ENCODE data around the gene PPP6R1. TPM values are rescaled to one million over a fixed set of nuclear protein-coding genes. Genes with fewer than 3 reads are reported as not detected.

Gene PPP6R1
- total RNA-seq, 4 donors from 2014 or later: 23.6 to 42.8 (median 26.6) TPM

DNA sequence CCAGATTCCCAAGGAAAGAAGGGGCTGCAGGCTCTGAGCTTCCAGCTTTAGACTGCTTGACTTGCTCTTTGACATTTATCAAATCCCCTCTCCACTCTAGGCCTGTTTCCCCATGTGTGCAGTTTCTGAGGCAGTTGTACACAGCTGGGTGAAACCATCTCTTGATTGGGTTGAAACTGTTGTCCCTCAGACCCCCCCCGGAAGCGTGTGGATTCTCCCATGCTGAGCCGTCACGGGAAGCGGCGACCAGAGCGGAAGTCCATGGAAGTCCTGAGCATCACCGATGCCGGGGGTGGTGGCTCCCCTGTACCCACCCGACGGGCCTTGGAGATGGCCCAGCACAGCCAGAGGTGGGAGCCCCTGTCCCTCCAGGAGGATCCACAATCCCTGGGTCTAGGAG lies 44.7 kb upstream of the PPP6R1 start:
- TF ChIP-seq, protein P1, sequence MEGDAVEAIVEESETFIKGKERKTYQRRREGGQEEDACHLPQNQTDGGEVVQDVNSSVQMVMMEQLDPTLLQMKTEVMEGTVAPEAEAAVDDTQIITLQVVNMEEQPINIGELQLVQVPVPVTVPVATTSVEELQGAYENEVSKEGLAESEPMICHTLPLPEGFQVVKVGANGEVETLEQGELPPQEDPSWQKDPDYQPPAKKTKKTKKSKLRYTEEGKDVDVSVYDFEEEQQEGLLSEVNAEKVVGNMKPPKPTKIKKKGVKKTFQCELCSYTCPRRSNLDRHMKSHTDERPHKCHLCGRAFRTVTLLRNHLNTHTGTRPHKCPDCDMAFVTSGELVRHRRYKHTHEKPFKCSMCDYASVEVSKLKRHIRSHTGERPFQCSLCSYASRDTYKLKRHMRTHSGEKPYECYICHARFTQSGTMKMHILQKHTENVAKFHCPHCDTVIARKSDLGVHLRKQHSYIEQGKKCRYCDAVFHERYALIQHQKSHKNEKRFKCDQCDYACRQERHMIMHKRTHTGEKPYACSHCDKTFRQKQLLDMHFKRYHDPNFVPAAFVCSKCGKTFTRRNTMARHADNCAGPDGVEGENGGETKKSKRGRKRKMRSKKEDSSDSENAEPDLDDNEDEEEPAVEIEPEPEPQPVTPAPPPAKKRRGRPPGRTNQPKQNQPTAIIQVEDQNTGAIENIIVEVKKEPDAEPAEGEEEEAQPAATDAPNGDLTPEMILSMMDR (IDR thresholded peaks at IDR 0.05; ENCODE audit: low read depth): no peak

DNA sequence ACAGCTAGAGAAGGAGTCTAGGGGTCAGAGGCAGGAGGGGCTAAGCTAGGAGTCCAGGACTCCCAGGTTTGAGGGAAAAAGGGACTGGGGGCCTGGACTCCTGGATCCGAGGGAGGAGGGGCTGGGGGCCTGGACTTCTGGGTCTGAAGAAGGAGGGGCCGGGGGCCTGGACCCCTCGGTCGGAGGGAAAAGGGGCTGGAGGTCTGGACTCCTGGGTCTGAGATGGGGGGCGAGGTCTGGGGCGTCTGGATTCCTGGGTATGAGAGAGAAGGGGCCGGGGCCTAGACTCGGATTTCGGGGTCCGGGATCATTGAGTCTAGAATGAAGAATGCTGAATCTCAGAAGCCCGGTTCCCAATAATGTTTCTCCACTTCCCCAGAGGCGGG lies 43.5 kb upstream of the PPP6R1 start:
- TF ChIP-seq, protein P1 (IDR thresholded peaks at IDR 0.05; ENCODE audit: low read depth): no peak

DNA sequence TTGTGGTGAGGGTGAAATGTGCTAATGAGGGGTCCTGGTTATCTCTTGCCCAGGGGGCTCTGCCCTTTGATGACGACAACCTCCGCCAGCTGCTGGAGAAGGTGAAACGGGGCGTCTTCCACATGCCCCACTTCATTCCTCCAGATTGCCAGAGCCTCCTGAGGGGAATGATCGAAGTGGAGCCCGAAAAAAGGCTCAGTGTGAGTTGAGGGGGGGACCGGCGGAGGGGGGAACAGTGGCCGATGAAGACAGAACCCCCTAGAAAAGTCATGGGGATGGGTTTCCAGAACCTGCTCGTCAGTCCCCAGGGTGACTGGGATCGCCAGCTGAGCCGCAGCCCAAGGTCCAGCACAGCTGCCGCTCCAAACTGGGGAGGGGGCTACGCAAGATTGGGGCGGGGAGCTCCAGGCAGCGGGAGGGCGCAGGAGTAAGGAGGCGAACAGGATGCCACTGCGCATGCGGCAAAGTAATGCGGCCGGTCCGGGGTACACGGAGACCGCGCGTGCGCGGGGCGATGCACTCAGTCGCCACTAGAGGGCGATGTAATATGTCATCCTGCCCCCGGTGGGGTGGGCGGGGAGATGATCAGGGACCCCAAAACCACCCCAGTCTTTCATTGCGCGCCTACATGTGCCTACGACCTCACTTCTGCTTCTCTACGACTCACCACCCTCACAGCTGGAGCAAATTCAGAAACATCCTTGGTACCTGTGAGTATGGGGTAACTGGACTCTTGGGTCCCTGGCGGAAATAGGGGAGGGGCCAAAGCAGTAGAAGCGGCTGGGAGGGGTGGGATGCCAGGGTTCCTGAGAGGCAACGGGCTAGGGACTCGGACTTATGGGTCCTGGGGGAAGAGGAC lies 42.9 kb upstream of the PPP6R1 start:
- TF ChIP-seq, protein P1 (IDR thresholded peaks at IDR 0.05; ENCODE audit: low read depth): no peak

DNA sequence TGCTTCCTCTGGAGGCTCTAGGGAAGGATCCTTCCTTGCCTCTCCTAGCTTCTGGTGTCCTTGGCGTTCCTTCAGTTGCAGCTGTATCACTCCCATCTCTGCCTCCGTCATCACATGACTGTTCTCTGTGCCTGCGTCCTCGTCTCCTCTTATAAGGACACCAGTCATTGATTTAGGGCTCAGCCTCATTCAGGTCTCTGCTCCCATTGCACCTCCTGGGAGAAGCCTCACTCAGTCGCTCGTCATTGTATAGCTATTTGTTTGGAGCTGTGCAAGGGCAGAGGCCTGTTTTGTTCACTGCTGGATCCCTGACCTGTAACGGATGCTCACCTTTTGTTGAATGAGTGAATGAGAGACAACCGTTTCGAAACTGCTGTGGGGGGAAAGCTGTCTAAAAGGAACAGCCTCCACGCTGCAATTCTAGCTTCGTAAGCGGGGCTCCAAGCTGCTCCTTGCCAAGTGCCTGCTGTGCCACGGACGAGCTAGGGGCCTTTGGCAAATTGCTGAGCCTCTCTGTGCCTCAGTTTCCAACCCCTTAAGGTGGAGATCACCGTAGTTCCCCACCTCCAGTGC lies 42.2 kb upstream of the PPP6R1 start:
- TF ChIP-seq, protein P1 (IDR thresholded peaks at IDR 0.05; ENCODE audit: low read depth): no peak

DNA sequence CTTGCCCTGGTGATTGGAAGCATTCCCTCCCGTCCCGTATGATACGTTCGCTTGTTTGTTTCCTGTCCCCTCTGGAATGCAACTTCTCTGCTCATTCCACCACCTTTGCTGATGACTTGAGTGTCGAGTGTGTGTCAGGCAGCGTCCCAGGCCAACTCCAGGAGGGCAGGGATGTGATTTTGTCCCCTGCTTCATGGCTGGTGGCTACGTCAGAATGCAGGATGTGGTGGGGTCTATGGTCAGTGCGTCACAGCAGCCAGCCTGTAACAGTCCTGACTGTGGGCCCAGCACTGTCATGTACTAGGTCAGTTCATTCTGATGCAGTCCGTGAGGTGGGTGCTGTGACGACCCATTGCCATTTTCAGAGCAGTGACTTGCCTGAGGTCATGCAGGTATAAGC lies 41.2 kb upstream of the PPP6R1 start:
- TF ChIP-seq, protein P1 (IDR thresholded peaks at IDR 0.05; ENCODE audit: low read depth): no peak

DNA sequence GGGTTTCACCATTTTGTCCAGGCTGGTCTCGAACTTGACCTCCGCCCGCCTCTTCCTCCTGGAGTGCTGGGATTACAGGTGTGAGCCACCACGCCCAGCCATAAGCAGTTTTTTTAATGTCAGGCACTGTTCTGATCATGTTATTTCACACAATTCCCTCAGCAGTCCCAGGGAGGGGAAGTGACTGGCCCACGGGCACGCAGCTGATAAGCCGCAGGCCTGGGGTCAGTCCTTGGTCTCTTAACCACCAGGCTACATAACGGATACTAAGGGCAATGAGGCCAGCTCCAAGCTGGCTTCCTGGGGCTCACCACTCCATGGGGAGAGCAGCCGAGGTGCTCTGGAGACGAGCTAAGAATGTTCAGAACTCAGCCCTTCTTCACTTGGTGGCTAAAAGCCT lies 38.5 kb upstream of the PPP6R1 start:
- TF ChIP-seq, protein P1 (IDR thresholded peaks at IDR 0.05; ENCODE audit: low read depth): no peak

DNA sequence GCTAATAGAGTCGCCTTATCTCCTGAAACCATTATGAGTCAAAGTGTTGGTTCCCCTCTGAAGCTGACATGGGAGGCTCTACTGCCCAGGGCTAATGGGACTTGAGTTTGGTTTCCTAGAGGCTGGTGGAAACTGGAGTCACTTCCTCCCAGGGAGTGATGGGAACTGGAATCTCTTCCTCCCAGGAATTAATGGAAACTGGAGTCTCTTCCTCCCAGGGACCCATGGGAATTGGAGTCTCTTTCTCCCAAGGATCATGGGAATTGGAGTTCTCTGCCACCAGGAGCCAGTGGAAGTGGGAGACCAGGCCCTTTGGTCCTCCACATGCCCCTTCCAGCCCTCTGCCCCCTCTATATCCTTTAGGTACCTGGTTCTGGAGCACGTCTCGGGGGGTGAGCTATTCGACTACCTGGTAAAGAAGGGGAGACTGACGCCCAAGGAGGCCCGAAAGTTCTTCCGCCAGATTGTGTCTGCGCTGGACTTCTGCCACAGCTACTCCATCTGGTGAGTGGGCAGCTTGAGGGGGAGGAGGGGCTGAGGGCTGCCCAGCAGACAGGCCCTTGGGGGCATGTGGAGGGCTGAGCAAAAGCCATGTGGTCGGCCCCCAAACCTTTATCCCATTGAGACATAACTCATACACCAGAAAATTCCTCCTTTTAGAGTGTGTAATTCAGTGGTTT lies 30.4 kb upstream of the PPP6R1 start:
- TF ChIP-seq, protein P1 (IDR thresholded peaks at IDR 0.05; ENCODE audit: low read depth): no peak
